Caco-2 (cell line): ENCODE data around the gene TEX11. TPM values are rescaled to one million over a fixed set of nuclear protein-coding genes. Genes with fewer than 3 reads are reported as not detected.
"Not testable (repeated sequence)": the region's sequence is repeated elsewhere in the genome, so short reads cannot be mapped to it uniquely, and the experiment has no call there.

ENCODE experiments used
- BruUV-seq: library from RNA; stranded (reverse); fragments of 400-500 nt; replicated peaks from 2 replicates; lab custom pipeline; 2021; lab: Mats Ljungman, UMichigan
- CTCF ChIA-PET: fragments of 300-600 bp; sonication (Branson Sonifier 250); formaldehyde crosslinking; loops from one replicate; lab custom pipeline; 2022; ENCODE audit warnings: antibody characterized with exemption; lab: Charles Lee
- POLR2A ChIA-PET: fragments of 300-600 bp; sonication (Branson Sonifier 250); formaldehyde crosslinking; loops from one replicate; lab custom pipeline; 2022; ENCODE audit warnings: antibody characterized with exemption; lab: Charles Lee
- DNase-seq, 2 experiments: peaks; one replicate each; pipeline versions ENCODE4 v3.0.0 to v3.0.0-alpha.2; 2020 to 2022
- H3K27me3 ChIP-seq: replicated peaks from 2 replicates; pipeline ENCODE4 v1.6.0; 2011; ENCODE audit warnings: low read length; ENCODE audit not compliant: control insufficient read depth, insufficient read depth
- H3K36me3 ChIP-seq: 2 replicates; pipeline ENCODE4 v1.5.1; 2011; ENCODE audit warnings: low read length; ENCODE audit not compliant: control insufficient read depth, insufficient read depth
- H3K4me1 ChIP-seq: fragments of 250-450 bp; sonication (Bioruptor Pico); 2 replicates; pipeline ENCODE4 v1.5.1; 2020; ENCODE audit warnings: mild to moderate bottlenecking
- H3K4me3 ChIP-seq: 2 replicates; pipeline ENCODE4 v1.5.1; 2011; ENCODE audit warnings: low read depth, mild to moderate bottlenecking, control low read depth, low read length
- H3K9me3 ChIP-seq: fragments of 250-450 bp; sonication (Bioruptor Pico); 2 replicates; pipeline ENCODE4 v1.5.1; 2020; ENCODE audit warnings: mild to moderate bottlenecking, moderate library complexity
- H3K27ac Mint-ChIP-seq: one replicate; pipeline ENCODE4 v1.8.0; 2022; ENCODE audit warnings: mixed read lengths; ENCODE audit not compliant: unreplicated experiment
- H3K27me3 Mint-ChIP-seq: one replicate; pipeline ENCODE4 v1.8.0; 2022; ENCODE audit warnings: mixed read lengths; ENCODE audit not compliant: insufficient read depth, unreplicated experiment
- H3K36me3 Mint-ChIP-seq: one replicate; pipeline ENCODE4 v1.8.0; 2022; ENCODE audit warnings: mild to moderate bottlenecking, mixed read lengths; ENCODE audit not compliant: insufficient read depth, unreplicated experiment
- H3K4me1 Mint-ChIP-seq: one replicate; pipeline ENCODE4 v1.8.0; 2022; ENCODE audit warnings: low read depth, mixed read lengths; ENCODE audit not compliant: unreplicated experiment
- H3K4me3 Mint-ChIP-seq: one replicate; pipeline ENCODE4 v1.8.0; 2022; ENCODE audit warnings: mild to moderate bottlenecking, moderate library complexity, mixed read lengths; ENCODE audit not compliant: unreplicated experiment
- H3K9me3 Mint-ChIP-seq: one replicate; pipeline ENCODE4 v1.8.0; 2022; ENCODE audit warnings: mixed read lengths; ENCODE audit not compliant: unreplicated experiment
- intact Hi-C: fragments of 100-400 bp; cut with micrococcal nuclease; formaldehyde crosslinking; loops from one replicate; pipeline ENCODE4 v1.10.0; 2022; ENCODE audit not compliant: unreplicated experiment
- total RNA-seq: library from RNA; stranded (reverse); gene quantifications from 2 replicates; pipeline ENCODE4 v1.2.3, GENCODE V29; 2022
- TF ChIP-seq, protein P1 (sequence below), 2 experiments: fragments of 200-600 bp in 1 of 2; IDR thresholded peaks; 1 replicate in 1 of 2; 2 replicates in 1 of 2; pipeline versions ENCODE4 v1.5.1 to v1.8.0; 2011 to 2022; ENCODE audit warnings: antibody characterized with exemption in 1 of 2, control low read depth in 1 of 2, inconsistent platforms in 1 of 2, low read depth in 1 of 2, low read length in 1 of 2, mild to moderate bottlenecking in 1 of 2, moderate library complexity in 1 of 2; ENCODE audit not compliant: insufficient read depth in 1 of 2, severe bottlenecking in 1 of 2, unreplicated experiment in 1 of 2

Gene TEX11
- total RNA-seq, 1 experiment from 2014 or later, result 0.23 TPM

DNA sequence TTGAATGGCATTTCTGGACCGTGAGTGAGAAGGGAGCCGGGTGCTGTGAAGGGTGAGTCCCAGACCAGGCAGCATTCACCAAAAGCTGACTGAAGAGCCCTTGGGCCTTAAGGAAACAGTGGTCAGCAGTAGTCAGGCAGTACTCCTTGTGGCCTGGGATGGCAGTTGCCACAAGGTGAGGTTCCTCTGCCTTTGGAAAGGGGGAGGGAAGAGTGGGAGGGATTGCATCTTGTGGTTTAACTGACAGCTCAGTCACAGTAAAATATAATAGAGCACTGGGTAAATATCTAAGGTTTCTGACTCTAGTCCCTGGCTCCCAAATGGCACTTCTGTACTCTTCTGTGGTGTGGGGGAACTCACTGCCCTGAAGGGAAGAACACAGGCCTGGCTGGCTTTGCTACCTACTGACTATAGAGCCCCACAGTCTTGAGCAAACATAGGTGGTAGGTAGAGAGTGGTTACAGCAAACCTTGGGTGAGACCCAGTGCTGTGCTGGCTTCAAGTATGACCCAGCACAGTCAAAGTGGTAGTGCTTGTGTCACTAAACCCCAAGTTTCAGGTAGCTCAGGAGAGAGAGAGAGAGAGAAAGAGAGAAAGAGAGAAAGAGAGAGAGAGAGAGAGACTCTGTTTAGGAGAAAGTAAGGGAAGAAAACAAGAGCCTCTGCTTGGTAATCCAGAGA lies 154.2 kb downstream of the TEX11 start:
- intact Hi-C loops, result no loop called here
- Mint-ChIP-seq H3K36me3 (no peaks in the 10 kb centered on the region), H3K27ac (no peak overlapping the region), H3K27me3 (no peaks in the 10 kb centered on the region), H3K4me3 (no peak overlapping the region), H3K9me3 (no peaks in the 10 kb centered on the region), H3K4me1 (no peaks in the 10 kb centered on the region)
- DNase-seq, result no peak
- Histone ChIP-seq H3K27me3 (no peaks in the 10 kb centered on the region), H3K36me3 (no peaks in the 10 kb centered on the region), H3K4me1 (no peaks in the 10 kb centered on the region), H3K9me3 (no peaks in the 10 kb centered on the region), H3K4me3 (no peak overlapping the region)
- BruUV-seq, result no TSS peak
- TF ChIP-seq, protein P1, sequence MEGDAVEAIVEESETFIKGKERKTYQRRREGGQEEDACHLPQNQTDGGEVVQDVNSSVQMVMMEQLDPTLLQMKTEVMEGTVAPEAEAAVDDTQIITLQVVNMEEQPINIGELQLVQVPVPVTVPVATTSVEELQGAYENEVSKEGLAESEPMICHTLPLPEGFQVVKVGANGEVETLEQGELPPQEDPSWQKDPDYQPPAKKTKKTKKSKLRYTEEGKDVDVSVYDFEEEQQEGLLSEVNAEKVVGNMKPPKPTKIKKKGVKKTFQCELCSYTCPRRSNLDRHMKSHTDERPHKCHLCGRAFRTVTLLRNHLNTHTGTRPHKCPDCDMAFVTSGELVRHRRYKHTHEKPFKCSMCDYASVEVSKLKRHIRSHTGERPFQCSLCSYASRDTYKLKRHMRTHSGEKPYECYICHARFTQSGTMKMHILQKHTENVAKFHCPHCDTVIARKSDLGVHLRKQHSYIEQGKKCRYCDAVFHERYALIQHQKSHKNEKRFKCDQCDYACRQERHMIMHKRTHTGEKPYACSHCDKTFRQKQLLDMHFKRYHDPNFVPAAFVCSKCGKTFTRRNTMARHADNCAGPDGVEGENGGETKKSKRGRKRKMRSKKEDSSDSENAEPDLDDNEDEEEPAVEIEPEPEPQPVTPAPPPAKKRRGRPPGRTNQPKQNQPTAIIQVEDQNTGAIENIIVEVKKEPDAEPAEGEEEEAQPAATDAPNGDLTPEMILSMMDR (IDR thresholded peaks at IDR 0.05; ENCODE audit: insufficient read depth in 1 of 2, low read depth in 1 of 2, low read length in 1 of 2, severe bottlenecking in 1 of 2, unreplicated experiment in 1 of 2), result no peak
- CTCF ChIA-PET, result no interaction called here
- POLR2A ChIA-PET, result no interaction called here

DNA sequence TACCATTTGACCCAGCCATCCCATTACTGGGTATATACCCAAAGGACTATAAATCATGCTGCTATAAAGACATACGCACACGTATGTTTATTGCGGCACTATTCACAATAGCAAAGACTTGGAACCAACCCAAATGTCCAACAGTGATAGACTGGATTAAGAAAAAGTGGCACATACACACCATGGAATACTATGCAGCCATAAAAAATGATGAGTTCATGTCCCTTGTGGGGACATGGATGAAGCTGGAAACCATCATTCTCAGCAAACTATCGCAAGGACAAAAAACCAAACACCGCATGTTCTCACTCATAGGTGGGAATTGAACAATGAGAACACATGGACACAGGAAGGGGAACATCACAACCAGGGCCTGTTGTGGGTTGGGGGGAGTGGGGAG lies 174.7 kb downstream of the TEX11 start:
- H3K9me3 Mint-ChIP-seq, POLR2A ChIA-PET, DNase-seq, H3K27me3 Mint-ChIP-seq, H3K36me3 Mint-ChIP-seq, H3K4me1 Mint-ChIP-seq, H3K4me1 ChIP-seq, H3K36me3 ChIP-seq, H3K9me3 ChIP-seq, H3K4me3 Mint-ChIP-seq, CTCF ChIA-PET, H3K27me3 ChIP-seq, H3K4me3 ChIP-seq, BruUV-seq, intact Hi-C loops, H3K27ac Mint-ChIP-seq: not testable (repeated sequence)

DNA sequence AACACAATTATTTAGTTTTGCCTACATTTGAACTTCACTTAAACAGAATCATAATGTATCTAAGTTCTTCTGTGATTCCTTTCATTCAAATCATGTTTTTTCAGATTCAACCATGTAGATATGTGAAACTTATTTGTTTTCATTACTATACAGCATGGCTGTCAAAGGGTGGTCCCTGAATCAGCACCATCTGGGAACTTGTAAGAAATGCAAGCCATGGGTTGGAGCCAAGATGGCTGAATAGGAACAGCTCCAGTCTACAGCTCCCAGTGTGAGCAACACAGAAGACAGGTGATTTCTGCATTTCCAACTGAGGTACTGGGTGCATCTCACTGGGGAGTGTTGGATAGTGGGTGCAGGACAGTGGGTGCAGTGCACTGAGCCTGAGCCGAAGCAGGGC lies 180.6 kb downstream of the TEX11 start:
- intact Hi-C loops, H3K36me3 ChIP-seq, H3K27me3 Mint-ChIP-seq, DNase-seq, H3K9me3 Mint-ChIP-seq, H3K4me1 Mint-ChIP-seq, H3K36me3 Mint-ChIP-seq, BruUV-seq, H3K4me3 Mint-ChIP-seq, H3K4me1 ChIP-seq, H3K9me3 ChIP-seq, CTCF ChIA-PET, POLR2A ChIA-PET, H3K27ac Mint-ChIP-seq, H3K27me3 ChIP-seq, H3K4me3 ChIP-seq: not testable (repeated sequence)

DNA sequence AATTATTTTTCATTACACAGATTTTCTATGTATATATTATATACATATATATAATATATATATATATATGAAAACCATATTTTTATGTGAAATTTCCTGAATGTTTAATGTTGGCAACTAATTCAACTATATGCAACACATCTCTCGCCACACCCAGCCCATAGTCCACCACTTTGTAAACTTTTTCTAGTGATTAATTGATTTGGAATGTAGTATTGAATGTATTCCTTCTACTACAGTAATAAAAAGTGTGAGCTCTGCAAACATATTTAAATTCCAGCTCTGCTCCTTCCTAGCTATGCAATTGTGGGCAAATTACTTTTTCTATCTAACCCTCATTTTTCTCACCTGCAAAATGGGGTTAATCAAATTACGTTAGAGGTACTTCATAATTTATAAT lies 187.8 kb downstream of the TEX11 start:
- TF ChIP-seq, protein P1 (IDR thresholded peaks at IDR 0.05; ENCODE audit: insufficient read depth in 1 of 2, low read depth in 1 of 2, low read length in 1 of 2, severe bottlenecking in 1 of 2, unreplicated experiment in 1 of 2), result no peak
- Histone ChIP-seq H3K4me3 (no peak overlapping the region), H3K9me3 (no peaks in the 10 kb centered on the region), H3K27me3 (no peaks in the 10 kb centered on the region), H3K4me1 (0 out of 2 replicates have a peak, but pooled peaks cover 5% of the 10 kb centered on the region), H3K36me3 (no peaks in the 10 kb centered on the region)
- H3K27me3 Mint-ChIP-seq, result no peaks in the 10 kb centered on the region
- peak in 1 of 2 experiments; percentile 1 for DNase-seq
- CTCF ChIA-PET, result no interaction called here
- no peaks in the 10 kb centered on the region for H3K9me3 Mint-ChIP-seq
- intact Hi-C loops, result no loop called here
- H3K4me3 Mint-ChIP-seq, result no peak overlapping the region
- no peak overlapping the region for H3K27ac Mint-ChIP-seq
- H3K36me3 Mint-ChIP-seq, result no peaks in the 10 kb centered on the region
- BruUV-seq, result no TSS peak
- H3K4me1 Mint-ChIP-seq, result no peaks in the 10 kb centered on the region
- POLR2A ChIA-PET, result no interaction called here

DNA sequence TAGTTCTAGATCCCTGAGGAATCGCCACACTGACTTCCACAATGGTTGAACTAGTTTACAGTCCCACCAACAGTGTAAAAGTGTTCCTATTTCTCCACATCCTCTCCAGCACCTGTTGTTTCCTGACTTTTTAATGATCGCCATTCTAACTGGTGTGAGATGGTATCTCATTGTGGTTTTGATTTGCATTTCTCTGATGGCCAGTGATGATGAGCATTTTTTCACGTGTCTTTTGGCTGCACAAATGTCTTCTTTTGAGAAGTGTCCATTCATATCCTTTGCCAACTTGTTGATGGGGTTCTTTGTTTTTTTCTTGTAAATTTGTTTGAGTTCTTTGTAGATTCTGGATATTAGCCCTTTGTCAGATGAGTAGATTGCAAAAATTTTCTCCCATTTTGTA lies 197.2 kb downstream of the TEX11 start:
- H3K36me3 ChIP-seq, CTCF ChIA-PET, H3K4me1 ChIP-seq, H3K36me3 Mint-ChIP-seq, POLR2A ChIA-PET, BruUV-seq, H3K4me1 Mint-ChIP-seq, intact Hi-C loops, H3K9me3 Mint-ChIP-seq, H3K27ac Mint-ChIP-seq, H3K4me3 Mint-ChIP-seq, DNase-seq, H3K27me3 ChIP-seq, H3K4me3 ChIP-seq, H3K27me3 Mint-ChIP-seq, H3K9me3 ChIP-seq: not testable (repeated sequence)
